Pons (tissue), 1 donor: ENCODE measurements around the gene ID3.

Experiments used
- DNase-seq: peaks from one replicate; pipeline ENCODE4 v3.0.0-alpha.2; 2016; ENCODE audit warnings: low spot score

Gene ID3

DNA sequence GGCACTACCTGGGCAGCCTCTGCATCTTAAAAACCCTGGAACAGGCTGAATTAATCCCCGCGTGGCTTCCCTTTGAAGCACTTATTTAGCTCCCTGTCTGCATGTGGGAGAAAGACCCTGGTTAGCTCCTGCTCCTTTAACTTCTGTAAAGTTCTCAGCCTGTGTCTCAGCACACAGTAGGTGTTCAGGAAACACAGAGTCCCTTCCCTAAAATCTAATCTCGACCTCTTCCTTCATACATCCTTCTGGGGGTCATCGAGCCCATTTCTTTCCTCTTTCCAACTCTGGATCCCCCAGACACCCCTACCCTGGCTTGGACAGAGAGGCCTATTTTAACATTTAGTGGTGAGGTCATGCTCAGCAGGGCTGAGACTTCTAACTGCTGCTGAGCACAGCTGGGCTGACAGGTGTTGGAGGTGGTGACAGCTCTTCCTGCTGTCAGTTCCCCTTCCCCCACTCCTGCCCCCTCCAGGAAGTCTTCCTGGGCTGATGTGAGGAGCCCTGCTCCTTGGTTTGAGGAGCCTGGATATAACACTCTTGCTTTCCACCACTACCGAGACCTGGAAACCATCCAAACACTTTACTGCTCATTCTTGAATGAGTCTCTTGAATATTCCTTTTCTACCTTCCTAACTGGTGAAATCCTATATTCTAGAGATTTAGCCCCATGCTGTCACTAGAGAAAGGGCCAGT, 33.6 kb downstream of the ID3 start:
- no peak for DNase-seq

GRCh38 chr1:23524716-23525401, 34.4 kb downstream of the ID3 start:
- no peak for DNase-seq

GRCh38 chr1:23524163-23524562, 35.1 kb downstream of the ID3 start:
- DNase-seq: no peak

DNA sequence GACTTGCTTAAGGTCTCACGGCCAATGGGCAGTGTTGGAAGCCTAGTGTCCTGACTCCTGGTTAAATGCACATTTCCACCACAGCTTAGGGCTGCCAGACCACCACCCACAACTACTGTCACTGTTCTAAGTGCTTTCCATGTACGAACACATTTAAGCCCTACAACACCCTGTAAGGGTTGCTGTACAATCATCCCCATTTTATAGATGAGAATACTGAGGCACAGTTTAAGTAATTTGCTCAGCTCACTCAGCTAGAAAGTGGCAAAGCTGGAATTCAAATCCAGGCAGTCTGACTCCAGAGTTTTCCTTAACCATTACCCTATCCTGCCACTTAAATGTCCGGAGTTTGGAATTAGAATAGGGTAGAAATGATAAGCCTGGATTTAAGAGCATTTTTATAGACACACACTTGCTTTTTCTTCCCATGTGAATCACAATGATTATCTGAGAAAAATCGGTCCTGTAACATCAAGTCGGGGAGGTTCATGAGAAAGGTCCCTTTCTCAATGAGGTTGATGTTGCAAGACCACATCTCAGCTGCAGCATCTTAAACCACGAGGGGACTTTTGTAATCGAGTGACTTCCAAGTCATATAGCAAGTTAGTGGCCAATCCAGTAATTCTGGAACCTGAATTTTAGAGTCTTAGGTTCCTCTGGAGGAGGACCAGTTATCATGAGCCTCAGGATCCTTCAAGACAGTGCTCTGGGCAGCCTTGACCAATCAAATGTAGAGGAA, 36.9 kb downstream of the ID3 start:
- DNase-seq: no peak

DNA sequence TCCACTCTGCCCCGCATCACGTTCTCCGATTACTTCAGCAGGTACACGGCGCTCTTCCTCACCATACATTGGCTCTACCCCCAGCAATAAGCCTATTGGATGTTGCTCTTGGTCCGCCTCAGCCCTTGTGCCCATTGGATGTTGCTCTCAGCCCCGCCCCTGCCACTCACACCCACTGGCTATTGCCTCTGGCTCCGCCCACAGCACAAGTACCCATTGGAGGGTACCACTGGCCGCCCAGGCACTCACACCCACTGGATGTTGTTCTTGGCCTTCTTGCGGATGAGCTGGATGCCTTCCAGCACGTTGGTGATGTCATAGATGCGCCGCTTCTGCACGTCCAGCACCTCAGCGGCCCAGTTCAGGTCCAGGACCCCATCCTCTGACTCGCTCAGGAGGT, 37.7 kb downstream of the ID3 start:
- DNase-seq: no peak

GRCh38 chr1:23517581-23517980, 41.7 kb downstream of the ID3 start:
- DNase-seq: no peak

GRCh38 chr1:23515905-23516304, 43.4 kb downstream of the ID3 start:
- DNase-seq: no peak

DNA sequence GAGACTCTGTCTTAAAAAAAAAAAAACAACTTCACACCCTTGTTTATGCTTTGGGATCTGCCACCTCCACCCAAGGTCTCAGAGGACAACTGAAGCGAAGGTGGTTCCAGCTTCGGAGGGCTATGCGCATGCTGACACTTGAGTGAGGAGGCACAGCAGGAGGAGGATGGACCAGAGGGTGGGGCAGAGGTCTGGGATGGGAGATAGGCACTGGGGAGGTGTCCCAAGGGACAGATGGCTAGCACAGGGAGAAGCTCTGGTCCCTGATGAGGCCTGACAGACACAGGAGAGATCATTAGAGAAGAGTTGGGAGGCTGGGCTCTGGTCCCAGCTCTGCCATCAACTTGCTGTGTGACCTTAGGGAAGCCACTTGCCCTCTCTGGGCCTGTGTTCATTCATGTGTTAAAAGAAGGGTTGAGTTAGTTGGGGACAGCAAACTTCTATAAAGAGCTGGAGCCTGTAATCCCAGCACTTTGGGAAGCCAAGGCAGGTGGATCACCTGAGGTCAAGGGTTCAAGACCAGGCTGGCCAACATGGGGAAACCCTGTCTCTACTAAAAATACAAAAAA, 45.1 kb downstream of the ID3 start:
- DNase-seq: no peak

GRCh38 chr1:23509896-23510295, 49.4 kb downstream of the ID3 start:
- DNase-seq: no peak
